ENCODE measurements around the gene SEMA3D.

SEMA3D gene

DNA sequence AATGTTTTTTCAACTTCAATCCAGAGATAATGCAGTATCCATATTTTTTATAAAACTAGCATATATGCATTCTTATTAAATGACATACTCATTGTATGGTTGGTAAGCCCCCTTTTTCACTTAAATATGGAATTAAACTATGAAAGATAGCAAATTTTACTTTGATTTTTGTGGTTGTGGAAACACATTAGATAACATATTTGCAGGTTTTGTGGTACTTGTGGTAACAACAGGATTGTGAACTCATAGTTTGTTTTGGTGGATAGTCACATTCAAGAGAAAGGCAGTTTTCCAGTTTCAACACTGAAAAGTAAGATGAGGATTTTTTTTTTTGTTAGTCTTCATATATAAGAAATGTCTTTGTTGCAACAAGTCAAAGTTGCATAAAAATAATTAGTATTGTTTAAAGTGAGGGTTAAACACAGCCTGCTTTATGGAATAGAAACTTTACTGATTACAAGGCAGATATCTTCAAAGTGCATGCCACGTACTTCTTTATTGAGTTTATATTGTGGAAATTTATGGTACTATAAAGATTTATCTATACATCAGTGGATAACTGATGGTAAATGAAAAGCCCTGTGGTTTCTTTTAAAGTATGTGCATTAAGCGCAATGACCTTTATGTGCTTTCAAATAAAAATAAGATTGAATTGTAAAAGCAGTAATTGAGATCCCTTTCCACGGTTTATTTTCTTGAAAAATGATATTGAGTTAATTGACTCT lies 39.7 kb upstream of the SEMA3D start:
- H3K4me3 ChIP-seq (ENCODE audit: low read depth, low read length), result no peak overlapping the region
- TF ChIP-seq, protein P1, sequence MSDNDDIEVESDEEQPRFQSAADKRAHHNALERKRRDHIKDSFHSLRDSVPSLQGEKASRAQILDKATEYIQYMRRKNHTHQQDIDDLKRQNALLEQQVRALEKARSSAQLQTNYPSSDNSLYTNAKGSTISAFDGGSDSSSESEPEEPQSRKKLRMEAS (IDR thresholded peaks at IDR 0.05; ENCODE audit: low read depth, low read length), result no peak
- TF ChIP-seq MYC (IDR thresholded peaks at IDR 0.05; ENCODE audit: low read depth, low read length) (no peak), POLR2A (IDR thresholded peaks at IDR 0.05; ENCODE audit: extremely low read depth, insufficient read length) (no peak)
- TF ChIP-seq, protein P2, sequence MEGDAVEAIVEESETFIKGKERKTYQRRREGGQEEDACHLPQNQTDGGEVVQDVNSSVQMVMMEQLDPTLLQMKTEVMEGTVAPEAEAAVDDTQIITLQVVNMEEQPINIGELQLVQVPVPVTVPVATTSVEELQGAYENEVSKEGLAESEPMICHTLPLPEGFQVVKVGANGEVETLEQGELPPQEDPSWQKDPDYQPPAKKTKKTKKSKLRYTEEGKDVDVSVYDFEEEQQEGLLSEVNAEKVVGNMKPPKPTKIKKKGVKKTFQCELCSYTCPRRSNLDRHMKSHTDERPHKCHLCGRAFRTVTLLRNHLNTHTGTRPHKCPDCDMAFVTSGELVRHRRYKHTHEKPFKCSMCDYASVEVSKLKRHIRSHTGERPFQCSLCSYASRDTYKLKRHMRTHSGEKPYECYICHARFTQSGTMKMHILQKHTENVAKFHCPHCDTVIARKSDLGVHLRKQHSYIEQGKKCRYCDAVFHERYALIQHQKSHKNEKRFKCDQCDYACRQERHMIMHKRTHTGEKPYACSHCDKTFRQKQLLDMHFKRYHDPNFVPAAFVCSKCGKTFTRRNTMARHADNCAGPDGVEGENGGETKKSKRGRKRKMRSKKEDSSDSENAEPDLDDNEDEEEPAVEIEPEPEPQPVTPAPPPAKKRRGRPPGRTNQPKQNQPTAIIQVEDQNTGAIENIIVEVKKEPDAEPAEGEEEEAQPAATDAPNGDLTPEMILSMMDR (IDR thresholded peaks at IDR 0.05; ENCODE audit: low read depth, low read length), result no peak
- DNase-seq (ENCODE audit: low read depth), result no peak

DNA sequence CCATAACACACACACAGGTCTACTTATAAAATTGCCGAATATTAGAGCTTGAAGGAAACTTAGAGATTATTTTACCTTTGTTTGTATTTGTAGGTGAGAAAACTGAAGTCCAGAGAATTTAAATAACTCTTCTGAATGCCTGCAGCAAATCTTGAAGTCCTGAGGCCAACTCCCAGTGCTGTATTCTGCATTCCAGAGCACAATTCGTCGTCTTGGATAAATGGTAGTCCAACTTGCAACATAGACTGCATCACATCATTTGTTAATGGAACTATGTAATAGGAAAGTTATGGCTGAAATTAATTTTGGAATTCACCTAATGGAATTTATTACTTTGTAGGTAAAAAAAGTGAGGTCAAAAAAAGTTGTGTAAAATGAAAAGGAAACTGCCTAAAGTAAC lies 37.3 kb upstream of the SEMA3D start:
- no peak for DNase-seq (ENCODE audit: low read depth)
- H3K4me3 ChIP-seq (ENCODE audit: low read depth, low read length), result no peak overlapping the region
- TF ChIP-seq, protein P1 (IDR thresholded peaks at IDR 0.05; ENCODE audit: low read depth, low read length), result no peak
- TF ChIP-seq, protein P2 (IDR thresholded peaks at IDR 0.05; ENCODE audit: low read depth, low read length), result no peak
- TF ChIP-seq MYC (IDR thresholded peaks at IDR 0.05; ENCODE audit: low read depth, low read length) (no peak), POLR2A (IDR thresholded peaks at IDR 0.05; ENCODE audit: extremely low read depth, insufficient read length) (no peak)

DNA sequence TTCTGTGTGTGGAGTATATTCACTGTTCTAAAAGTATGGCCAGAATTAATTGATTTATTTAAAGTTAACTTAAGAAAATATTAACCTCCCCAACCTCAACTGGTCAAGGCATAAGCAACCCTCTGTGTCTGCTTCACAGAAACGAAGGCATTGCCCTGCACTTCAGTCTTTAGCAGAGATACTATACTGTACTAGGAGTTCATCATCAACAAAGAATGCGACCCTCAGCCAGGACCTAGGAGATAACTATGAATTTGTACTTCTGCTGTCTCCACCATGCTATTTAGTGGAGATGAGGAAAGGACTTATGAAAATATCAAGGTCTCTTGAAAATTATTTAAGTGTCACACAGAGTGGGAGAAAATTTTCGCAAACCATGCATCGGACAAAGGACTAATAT lies 35.7 kb upstream of the SEMA3D start:
- no peak for DNase-seq (ENCODE audit: low read depth)
- no peak overlapping the region for H3K4me3 ChIP-seq (ENCODE audit: low read depth, low read length)
- TF ChIP-seq POLR2A (IDR thresholded peaks at IDR 0.05; ENCODE audit: extremely low read depth, insufficient read length) (no peak), MYC (IDR thresholded peaks at IDR 0.05; ENCODE audit: low read depth, low read length) (no peak)
- TF ChIP-seq, protein P2 (IDR thresholded peaks at IDR 0.05; ENCODE audit: low read depth, low read length), result no peak
- TF ChIP-seq, protein P1 (IDR thresholded peaks at IDR 0.05; ENCODE audit: low read depth, low read length), result no peak

DNA sequence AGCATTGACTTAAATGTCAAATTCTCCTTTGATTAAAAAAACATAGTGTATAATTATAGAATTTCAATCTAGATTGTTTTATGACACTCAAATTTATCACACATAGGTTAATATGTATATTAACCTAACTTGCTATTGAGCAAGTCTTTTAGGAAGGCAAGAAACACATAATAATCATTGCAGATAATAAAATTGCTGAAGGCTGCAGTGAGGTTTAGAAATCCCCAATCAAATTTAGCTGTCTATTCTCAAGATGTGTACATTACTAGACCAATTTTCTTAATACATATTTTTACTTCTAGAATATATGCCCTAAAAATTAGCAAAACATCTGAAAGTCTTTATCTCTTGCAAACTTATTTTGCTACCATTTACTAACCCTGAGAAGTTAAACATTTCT lies 34.9 kb upstream of the SEMA3D start:
- H3K4me3 ChIP-seq (ENCODE audit: low read depth, low read length), result no peak overlapping the region
- TF ChIP-seq MYC (IDR thresholded peaks at IDR 0.05; ENCODE audit: low read depth, low read length), result no peak
- TF ChIP-seq, protein P2 (IDR thresholded peaks at IDR 0.05; ENCODE audit: low read depth, low read length), result no peak
- TF ChIP-seq, protein P1 (IDR thresholded peaks at IDR 0.05; ENCODE audit: low read depth, low read length), result no peak
- no peak for TF ChIP-seq POLR2A (IDR thresholded peaks at IDR 0.05; ENCODE audit: extremely low read depth, insufficient read length)
- no peak for DNase-seq (ENCODE audit: low read depth)

DNA sequence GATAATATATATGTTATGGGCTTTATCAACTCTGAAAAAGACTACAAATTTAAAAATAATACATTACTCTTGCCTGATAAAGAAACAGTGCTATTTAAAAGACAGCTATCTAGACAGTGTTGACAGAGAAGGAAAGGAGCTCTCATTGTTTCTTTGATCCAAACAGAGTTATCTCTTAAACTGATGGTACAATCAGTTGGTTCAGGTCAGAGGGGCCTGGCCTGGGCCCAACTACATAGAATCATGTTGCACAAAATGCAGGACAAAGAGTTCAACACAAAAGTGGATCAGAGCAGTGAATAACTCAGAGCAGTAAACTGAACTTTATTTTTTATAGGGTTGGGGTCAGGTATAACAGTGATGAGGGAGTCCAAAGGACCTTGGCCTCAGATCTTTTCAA lies 33.8 kb upstream of the SEMA3D start:
- TF ChIP-seq MYC (IDR thresholded peaks at IDR 0.05; ENCODE audit: low read depth, low read length) (no peak), POLR2A (IDR thresholded peaks at IDR 0.05; ENCODE audit: extremely low read depth, insufficient read length) (no peak)
- TF ChIP-seq, protein P1 (IDR thresholded peaks at IDR 0.05; ENCODE audit: low read depth, low read length), result no peak
- TF ChIP-seq, protein P2 (IDR thresholded peaks at IDR 0.05; ENCODE audit: low read depth, low read length), result no peak
- DNase-seq (ENCODE audit: low read depth), result no peak
- no peak overlapping the region for H3K4me3 ChIP-seq (ENCODE audit: low read depth, low read length)
